ENCODE measurements around the gene SLC9A7.

DNA sequence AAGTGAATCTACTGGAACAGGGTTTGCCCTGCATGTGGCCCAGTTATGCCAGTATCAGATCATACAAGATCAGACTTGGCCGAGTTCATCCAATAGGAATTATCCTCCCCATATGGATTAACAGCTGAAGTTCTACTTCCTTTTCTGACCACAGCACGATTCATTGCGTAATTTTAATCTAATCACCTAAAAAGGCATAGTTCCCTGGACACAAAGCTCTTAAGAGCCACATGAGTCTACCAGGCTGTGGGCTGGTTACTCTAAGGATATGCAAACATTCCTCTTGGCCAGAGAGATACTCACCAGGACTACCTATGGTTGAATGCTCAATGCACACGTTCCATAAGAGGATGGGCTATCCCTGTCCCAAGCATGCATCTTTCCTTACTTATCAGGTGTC, 138.4 kb downstream of the SLC9A7 start:
- TF ChIP-seq POLR2A (IDR thresholded peaks at IDR 0.05; ENCODE audit: low read depth, low read length): no peak
- TF ChIP-seq POLR2AphosphoS5 (IDR thresholded peaks at IDR 0.05; ENCODE audit: low read depth, low read length): no peak
